Colonic mucosa (tissue), 4 donors: ENCODE data around the gene MPPED1. TPM values are rescaled to one million over a fixed set of nuclear protein-coding genes. Genes with fewer than 3 reads are reported as not detected.

Source experiments
- DNase-seq: peaks from one replicate; pipeline ENCODE4 v3.0.0-alpha.2; 2020
- H3K27ac ChIP-seq: fragments of 200-600 bp; one replicate; pipeline ENCODE4 v1.8.0; 2021
- H3K27me3 ChIP-seq: fragments of 200-600 bp; one replicate; pipeline ENCODE4 v1.8.0; 2021
- H3K36me3 ChIP-seq: fragments of 200-600 bp; one replicate; pipeline ENCODE4 v1.8.0; 2021
- H3K4me1 ChIP-seq: fragments of 200-600 bp; one replicate; pipeline ENCODE4 v1.8.0; 2021; ENCODE audit warnings: mild to moderate bottlenecking
- H3K4me3 ChIP-seq: fragments of 200-600 bp; one replicate; pipeline ENCODE4 v1.8.0; 2021
- H3K9ac ChIP-seq, 2 donors: one replicate each; pipeline ENCODE4 v1.7.0; 2013; ENCODE audit warnings: control low read depth in 2 of 2, low read depth in 2 of 2, low read length in 2 of 2
- H3K9me3 ChIP-seq: fragments of 200-600 bp; one replicate; pipeline ENCODE4 v1.8.0; 2021
- CTCF ChIP-seq: fragments of 200-600 bp; IDR thresholded peaks from one replicate; pipeline ENCODE4 v1.8.0; 2022; ENCODE audit warnings: antibody characterized with exemption, mild to moderate bottlenecking
- intact Hi-C: fragments of 100-400 bp; cut with DNase I; formaldehyde crosslinking; loops from one replicate; pipeline ENCODE4 v1.14.1; 2022
- total RNA-seq, 2 donors: library from RNA; stranded (reverse); fragmentation: NEBNext Ultra II Directional in 1 of 2; extraction: Animal tissue kit (Norgen Biotek cat#: 25700) in 1 of 2; gene quantifications; one replicate each; pipeline ENCODE4 v1.2.1, GENCODE V29; 2021
- donor health status: healthy.
- donor health status: DM: no; HTN: no; CAD: no.
- donor health status: DM: no; HTN: no; CAD: no.

Gene MPPED1
- total RNA-seq, 2 donors from 2014 or later: 0.05 TPM; not detected in 1

- Histone ChIP-seq H3K27me3 (no peaks in the 10 kb centered on the region), H3K9me3 (no peaks in the 10 kb centered on the region), H3K4me1 (no peaks in the 10 kb centered on the region), H3K36me3 (no peaks in the 10 kb centered on the region), H3K4me3 (no peak overlapping the region), H3K9ac (no peak overlapping the region), H3K27ac (no peak overlapping the region)
- DNase-seq: no peak
- intact Hi-C loops: no loop called here
- TF ChIP-seq CTCF: no peak
These were observed 11.4 kb upstream of the MPPED1 start for GRCh38 chr22:43400449-43400848.

DNA sequence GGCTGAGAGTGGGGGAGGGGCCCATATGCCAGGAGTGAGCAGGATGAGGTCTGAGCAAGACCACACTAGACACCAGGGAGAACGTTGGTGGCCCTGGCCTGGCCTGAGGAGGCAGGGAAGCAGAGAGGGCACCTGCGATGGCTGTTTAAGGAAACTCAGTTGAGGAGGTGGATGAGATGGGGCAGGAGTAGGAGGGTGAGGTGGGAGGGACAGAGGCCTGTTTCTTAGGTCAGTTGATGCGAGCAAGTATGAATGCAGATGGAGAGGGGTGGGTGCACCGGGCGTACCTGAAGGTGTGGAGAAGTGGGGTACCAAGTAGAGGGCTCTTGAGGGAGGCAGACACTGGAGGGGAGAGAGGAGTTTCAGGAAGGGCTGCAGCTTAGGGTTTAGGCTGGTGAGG lies 10.6 kb upstream of the MPPED1 start:
- Histone ChIP-seq H3K27ac (no peak overlapping the region), H3K9ac (no peak overlapping the region), H3K9me3 (no peaks in the 10 kb centered on the region), H3K27me3 (no peaks in the 10 kb centered on the region), H3K4me3 (no peak overlapping the region), H3K36me3 (no peaks in the 10 kb centered on the region), H3K4me1 (no peaks in the 10 kb centered on the region)
- no peak for DNase-seq
- no peak for TF ChIP-seq CTCF
- intact Hi-C loops: no loop called here

- Histone ChIP-seq H3K27ac (no peak overlapping the region), H3K9ac (no peak overlapping the region), H3K27me3 (no peaks in the 10 kb centered on the region), H3K4me1 (no peaks in the 10 kb centered on the region), H3K36me3 (no peaks in the 10 kb centered on the region), H3K4me3 (no peak overlapping the region), H3K9me3 (no peaks in the 10 kb centered on the region)
- no peak for DNase-seq
- intact Hi-C loops: no loop called here
- TF ChIP-seq CTCF: no peak
These were observed 10.2 kb upstream of the MPPED1 start for GRCh38 chr22:43401661-43402060.

GRCh38 chr22:43402128-43402527 lies 9.7 kb upstream of the MPPED1 start:
- Histone ChIP-seq H3K36me3 (no peaks in the 10 kb centered on the region), H3K27ac (no peak overlapping the region), H3K4me3 (no peak overlapping the region), H3K9me3 (no peaks in the 10 kb centered on the region), H3K27me3 (no peaks in the 10 kb centered on the region), H3K4me1 (no peaks in the 10 kb centered on the region), H3K9ac (no peak overlapping the region)
- no peak for DNase-seq
- no peak for TF ChIP-seq CTCF
- intact Hi-C loops: no loop called here

GRCh38 chr22:43404673-43405385 lies 7.0 kb upstream of the MPPED1 start:
- Histone ChIP-seq H3K9ac (no peak overlapping the region), H3K27ac (no peak overlapping the region), H3K27me3 (no peaks in the 10 kb centered on the region), H3K36me3 (no peaks in the 10 kb centered on the region), H3K4me1 (no peaks in the 10 kb centered on the region), H3K9me3 (no peaks in the 10 kb centered on the region), H3K4me3 (no peak overlapping the region)
- DNase-seq: no peak
- no peak for TF ChIP-seq CTCF
- intact Hi-C loops: no loop called here
